Spleen (tissue), 11 donors: ENCODE data around the gene KLC1. TPM values are rescaled to one million over a fixed set of nuclear protein-coding genes. Genes with fewer than 3 reads are reported as not detected.
A peak's percentile ranks its signal among the peaks of the same experiment; 100 is the strongest.

Experiments used
- DNase-seq: peaks from one replicate; pipeline ENCODE4 v3.0.0-alpha.2; 2020
- H3K27ac ChIP-seq, 8 donors: fragments of 200-600 bp; sonication (generic) in 7 of 8; 1 replicate in 4 of 8; 2 replicates in 4 of 8; pipeline versions ENCODE4 v1.5.0 to v1.8.0; 2016 to 2021; ENCODE audit warnings: inconsistent platforms in 4 of 8, mild to moderate bottlenecking in 4 of 8, moderate library complexity in 1 of 8
- H3K27me3 ChIP-seq, 7 donors: fragments of 200-600 bp; sonication (generic) in 6 of 7; replicated peaks in 1 of 7; 1 replicate in 4 of 7; 2 replicates in 3 of 7; pipeline versions ENCODE4 v1.5.0 to v1.8.0; 2016 to 2021; ENCODE audit warnings: inconsistent platforms in 3 of 7, mild to moderate bottlenecking in 1 of 7
- H3K36me3 ChIP-seq, 6 donors: fragments of 200-600 bp; sonication (generic) in 5 of 6; 1 replicate in 4 of 6; 2 replicates in 2 of 6; pipeline versions ENCODE4 v1.5.0 to v1.8.0; 2016 to 2021; ENCODE audit warnings: inconsistent platforms in 2 of 6
- H3K4me1 ChIP-seq, 6 donors: fragments of 200-600 bp; sonication (generic) in 5 of 6; 1 replicate in 3 of 6; 2 replicates in 3 of 6; pipeline versions ENCODE4 v1.5.0 to v1.8.0; 2016 to 2021; ENCODE audit warnings: inconsistent platforms in 3 of 6
- H3K4me3 ChIP-seq, 8 donors: fragments of 200-600 bp; sonication (generic) in 7 of 8; 1 replicate in 4 of 8; 2 replicates in 4 of 8; pipeline versions ENCODE4 v1.5.0 to v1.8.0; 2016 to 2021; ENCODE audit warnings: inconsistent platforms in 4 of 8, mild to moderate bottlenecking in 4 of 8, moderate library complexity in 2 of 8
- H3K9me3 ChIP-seq, 8 donors: fragments of 200-600 bp; sonication (generic) in 7 of 8; 1 replicate in 4 of 8; 2 replicates in 4 of 8; pipeline versions ENCODE4 v1.5.0 to v1.8.0; 2016 to 2021; ENCODE audit warnings: inconsistent platforms in 4 of 8
- CTCF ChIP-seq, 11 experiments: fragments of 200-600 bp in 7 of 11; fragments of 450-650 bp in 4 of 11; sonication (generic) in 4 of 11; IDR thresholded peaks in 8 of 11; conservative IDR thresholded peaks in 3 of 11; 1 replicate in 7 of 11; 2 replicates in 4 of 11; pipeline versions ENCODE4 v1.4.0 to v1.8.0; 2016 to 2021; ENCODE audit warnings: antibody characterized with exemption in 11 of 11, inconsistent platforms in 4 of 11, mild to moderate bottlenecking in 1 of 11
- POLR2A ChIP-seq, 3 donors: fragments of 450-650 bp; IDR thresholded peaks; one replicate each; pipeline ENCODE4 v1.5.1; 2017; ENCODE audit warnings: antibody characterized with exemption in 3 of 3, mild to moderate bottlenecking in 1 of 3
- POLR2AphosphoS5 ChIP-seq, 3 donors: sonication (generic); formaldehyde crosslinking; IDR thresholded peaks; one replicate each; pipeline ENCODE4 v1.5.1; 2017; ENCODE audit warnings: antibody characterized with exemption in 3 of 3
- WGBS, 5 donors: extraction: QIAGEN DNeasy Blood & Tissue Kit in 3 of 5; methylation state at CpG; one replicate each; pipeline versions ENCODE4 v1.1.5 to v1.1.7; 2013 to 2018; 5-methylcytosine and 5-hydroxymethylcytosine counted together
- intact Hi-C: fragments of 100-400 bp; cut with DNase I; formaldehyde crosslinking; loops from one replicate; pipeline ENCODE4 v1.15.0; 2023; ENCODE audit warnings: low total_unique reads
- polyA plus RNA-seq, 3 donors: library from polyadenylated mRNA; stranded (reverse); fragments of 200-250 nt; gene quantifications; one replicate each; pipeline ENCODE4 v1.2.1, GENCODE V29; 2013
- total RNA-seq, 7 donors: library from RNA; depleted of rRNA in 3 of 7; stranded (reverse); fragments of >200 nt in 3 of 7; fragmentation: NEBNext Ultra II Directional in 4 of 7; extraction: Animal tissue kit (Norgen Biotek cat#: 25700) in 4 of 7; gene quantifications; one replicate each; pipeline versions ENCODE4 v1.1.0 to v1.2.1, GENCODE V29; 2016 to 2021
- donor health status: healthy with polysubstance abuse.
- donor health status: DM: no; HTN: no; CAD: no; lungs with moderate emphysema.
- donor health status: DM: no; HTN: no; CAD: no.
- donor health status: Bipolar disorder and iron deficiency.
- donor health status: healthy.
- donor health status: DM: no; HTN: no; CAD: no.
- donor health status: DM: yes; HTN: yes; CAD: no.

KLC1 gene
- total and polyA plus RNA-seq, 10 donors = 54.1 to 333 (median 226) TPM

GRCh38 chr14:103725001-103725682, 96.1 kb downstream of the KLC1 start:
- H3K27ac ChIP-seq = peak overlapping the region in 1 of 8 donors; percentile 62
- 92 to 98% (median 94%) methylated on average over 15 to 29 of the region's 29 CpGs for WGBS, 5 donors
- peaks cover 0 to 50% (median 29%) of the 10 kb centered on the region in 6 donors for H3K4me1 ChIP-seq
- intact Hi-C loops = no loop called here
- no peak overlapping the region for H3K4me3 ChIP-seq
- DNase-seq = peak; percentile 65
- peaks cover 0 to 61% (median 20%) of the 10 kb centered on the region in 6 donors for H3K36me3 ChIP-seq
- H3K27me3 ChIP-seq = no peaks in the 10 kb centered on the region
- H3K9me3 ChIP-seq = no peaks in the 10 kb centered on the region
- no peak for TF ChIP-seq POLR2A (IDR thresholded peaks at IDR 0.05)
- no peak for TF ChIP-seq CTCF (IDR thresholded peaks at IDR 0.05 in 8 of 11, conservative IDR thresholded peaks at IDR 0.05 in 3 of 11)
- TF ChIP-seq POLR2AphosphoS5 (IDR thresholded peaks at IDR 0.05) = no peak

GRCh38 chr14:103725739-103726395, 96.9 kb downstream of the KLC1 start:
- no peaks in the 10 kb centered on the region for H3K9me3 ChIP-seq
- no peak overlapping the region for H3K27ac ChIP-seq
- DNase-seq = no peak
- H3K27me3 ChIP-seq = no peaks in the 10 kb centered on the region
- no peak for TF ChIP-seq POLR2AphosphoS5 (IDR thresholded peaks at IDR 0.05)
- no peak for TF ChIP-seq POLR2A (IDR thresholded peaks at IDR 0.05)
- no peak for TF ChIP-seq CTCF (IDR thresholded peaks at IDR 0.05 in 8 of 11, conservative IDR thresholded peaks at IDR 0.05 in 3 of 11)
- WGBS, 5 donors = 92 to 99% (median 96%) methylated on average over 16 of the region's 16 CpGs
- intact Hi-C loops = no loop called here
- no peak overlapping the region for H3K4me3 ChIP-seq
- peaks cover 0 to 51% (median 33%) of the 10 kb centered on the region in 6 donors for H3K4me1 ChIP-seq
- H3K36me3 ChIP-seq = peaks cover 0 to 68% (median 23%) of the 10 kb centered on the region in 6 donors

- intact Hi-C loops = no loop called here
- WGBS, 5 donors = 88 to 97% (median 94%) methylated on average over 17 to 18 of the region's 18 CpGs
- Histone ChIP-seq H3K9me3 (no peaks in the 10 kb centered on the region), H3K27ac (no peak overlapping the region), H3K27me3 (no peaks in the 10 kb centered on the region), H3K4me1 (peaks cover 0 to 56% (median 33%) of the 10 kb centered on the region in 6 donors), H3K4me3 (no peak overlapping the region), H3K36me3 (peaks cover 0 to 70% (median 23%) of the 10 kb centered on the region in 6 donors)
- TF ChIP-seq POLR2AphosphoS5 (IDR thresholded peaks at IDR 0.05) = peak in 1 of 3 donors; percentile 5
- no peak for TF ChIP-seq CTCF (IDR thresholded peaks at IDR 0.05 in 8 of 11, conservative IDR thresholded peaks at IDR 0.05 in 3 of 11)
- DNase-seq = no peak
These were observed 97.5 kb downstream of the KLC1 start for GRCh38 chr14:103726474-103726873.

- TF ChIP-seq POLR2AphosphoS5 (IDR thresholded peaks at IDR 0.05) = peak in 1 of 3 donors; percentile 7
- no peak for TF ChIP-seq CTCF (IDR thresholded peaks at IDR 0.05 in 8 of 11, conservative IDR thresholded peaks at IDR 0.05 in 3 of 11)
- 88 to 92% (median 89%) methylated on average over 22 to 53 of the region's 53 CpGs for WGBS, 5 donors
- Histone ChIP-seq H3K4me1 (peaks cover 0 to 58% (median 33%) of the 10 kb centered on the region in 6 donors), H3K9me3 (no peaks in the 10 kb centered on the region), H3K4me3 (no peak overlapping the region), H3K27ac (no peak overlapping the region), H3K27me3 (no peaks in the 10 kb centered on the region), H3K36me3 (peaks cover 0 to 79% (median 29%) of the 10 kb centered on the region in 6 donors)
- intact Hi-C loops = no loop called here
- DNase-seq = no peak
These were observed 98.4 kb downstream of the KLC1 start for GRCh38 chr14:103727313-103727980.
